GM23338 (cell line): ENCODE data around the gene PTOV1. TPM values are rescaled to one million over a fixed set of nuclear protein-coding genes. Genes with fewer than 3 reads are reported as not detected.

Source experiments
- ATAC-seq: fragments of 200-7000 bp; cut with Tn5 transposase; 3 replicates; pipeline ENCODE4 v1.9.1; 2020
- DNase-seq: peaks from one replicate; pipeline ENCODE4 v3.0.0-alpha.2; 2015; ENCODE audit warnings: low spot score
- H2AFZ ChIP-seq: fragments of 200-600 bp; sonication (generic); 2 replicates; pipeline ENCODE4 v1.8.0; 2016; ENCODE audit warnings: antibody characterized with exemption, mild to moderate bottlenecking, moderate library complexity
- H3F3A ChIP-seq: fragments of 200-600 bp; sonication (generic); replicated peaks from 2 replicates; pipeline ENCODE4 v1.8.0; 2017; ENCODE audit warnings: antibody characterized with exemption, mixed run types, low read depth
- H3K27ac ChIP-seq: fragments of 200-600 bp; sonication (generic); 2 replicates; pipeline ENCODE4 v1.6.1; 2016; ENCODE audit warnings: low read depth
- H3K27me3 ChIP-seq: fragments of 200-600 bp; sonication (generic); 2 replicates; pipeline ENCODE4 v1.8.0; 2016; ENCODE audit warnings: mild to moderate bottlenecking, mixed run types, moderate library complexity; ENCODE audit not compliant: insufficient read depth
- H3K36me3 ChIP-seq: fragments of 200-600 bp; sonication (generic); 2 replicates; pipeline ENCODE4 v1.8.0; 2016; ENCODE audit warnings: mild to moderate bottlenecking; ENCODE audit not compliant: insufficient read depth
- H3K4me1 ChIP-seq: fragments of 200-600 bp; sonication (generic); 2 replicates; pipeline ENCODE4 v1.8.0; 2016; ENCODE audit warnings: mild to moderate bottlenecking, moderate library complexity; ENCODE audit not compliant: insufficient read depth
- H3K4me2 ChIP-seq: fragments of 200-600 bp; sonication (generic); 2 replicates; pipeline ENCODE4 v1.7.1; 2017; ENCODE audit warnings: mixed run types
- H3K4me3 ChIP-seq: fragments of 200-600 bp; sonication (generic); 2 replicates; pipeline ENCODE4 v1.6.1; 2016; ENCODE audit warnings: mixed run types
- H3K79me2 ChIP-seq: fragments of 200-600 bp; sonication (generic); replicated peaks from 2 replicates; pipeline ENCODE4 v1.8.0; 2017; ENCODE audit warnings: mild to moderate bottlenecking; ENCODE audit not compliant: insufficient read depth
- H3K9me2 ChIP-seq: fragments of 200-600 bp; sonication (generic); 2 replicates; pipeline ENCODE4 v1.8.0; 2017; ENCODE audit not compliant: insufficient read depth
- H4K20me1 ChIP-seq: fragments of 200-600 bp; sonication (generic); replicated peaks from 2 replicates; pipeline ENCODE4 v1.8.0; 2017; ENCODE audit warnings: mild to moderate bottlenecking; ENCODE audit not compliant: insufficient read depth
- H3K27ac Mint-ChIP-seq: 2 replicates; pipeline ENCODE4 v1.8.0; 2020; ENCODE audit warnings: inconsistent platforms, mild to moderate bottlenecking, moderate library complexity, mixed read lengths
- H3K27me3 Mint-ChIP-seq: 3 replicates; pipeline ENCODE4 v1.8.0; 2022; ENCODE audit warnings: low read depth, mild to moderate bottlenecking, moderate library complexity, mixed read lengths, inconsistent platforms; ENCODE audit not compliant: insufficient read depth, poor library complexity
- H3K36me3 Mint-ChIP-seq: 3 replicates; pipeline ENCODE4 v1.8.0; 2021; ENCODE audit warnings: low read depth, mild to moderate bottlenecking, inconsistent platforms, moderate library complexity, mixed read lengths
- H3K4me1 Mint-ChIP-seq: 3 replicates; pipeline ENCODE4 v1.8.0; 2020; ENCODE audit warnings: mild to moderate bottlenecking, inconsistent platforms, mixed read lengths
- H3K4me3 Mint-ChIP-seq: 3 replicates; pipeline ENCODE4 v1.8.0; 2021; ENCODE audit warnings: moderate library complexity, mild to moderate bottlenecking, inconsistent platforms, mixed read lengths
- H3K9me3 Mint-ChIP-seq: 3 replicates; pipeline ENCODE4 v1.8.0; 2020; ENCODE audit warnings: moderate library complexity, mild to moderate bottlenecking, inconsistent platforms, mixed read lengths
- EZH2 ChIP-seq: fragments of 200-600 bp; sonication (generic); IDR thresholded peaks from one replicate; pipeline ENCODE4 v1.8.0; 2017; ENCODE audit warnings: antibody characterized with exemption, mild to moderate bottlenecking, low read depth; ENCODE audit not compliant: unreplicated experiment
- EZH2phosphoT487 ChIP-seq: fragments of 200-600 bp; sonication (generic); IDR thresholded peaks from one replicate; pipeline ENCODE4 v1.8.1; 2018; ENCODE audit warnings: antibody characterized with exemption; ENCODE audit not compliant: unreplicated experiment
- JUNB ChIP-seq: IDR thresholded peaks from one replicate; pipeline ENCODE4 v1.6.1; 2016; ENCODE audit warnings: antibody characterized with exemption; ENCODE audit not compliant: unreplicated experiment
- NANOG ChIP-seq: IDR thresholded peaks from 2 replicates; pipeline ENCODE4 v1.6.1; 2016; ENCODE audit warnings: antibody characterized with exemption, borderline replicate concordance
- POLR2AphosphoS5 ChIP-seq: IDR thresholded peaks from 2 replicates; pipeline ENCODE4 v1.6.1; 2016; ENCODE audit warnings: antibody characterized with exemption, low read depth
- STAT1 ChIP-seq: IDR thresholded peaks from one replicate; pipeline ENCODE4 v1.6.1; 2016; ENCODE audit warnings: antibody characterized with exemption; ENCODE audit not compliant: unreplicated experiment
- ZNF462 ChIP-seq: fragments of 250-450 bp; sonication (Bioruptor Pico); IDR thresholded peaks from 2 replicates; pipeline ENCODE4 v1.5.0; 2020; ENCODE audit warnings: mild to moderate bottlenecking, moderate library complexity
- polyA plus RNA-seq: library from polyadenylated mRNA; unstranded; fragments of >200 nt; fragmentation: Nextera tagmentation; extraction: Ambion mirVana; gene quantifications from 2 replicates; pipeline ENCODE4 v1.2.1, GENCODE V29; 2016
- total RNA-seq: library from RNA; depleted of rRNA; stranded (reverse); fragments of >200 nt; shearing (Covaris generic); gene quantifications from 2 replicates; pipeline ENCODE4 v1.2.3, GENCODE V29; 2014
- TF ChIP-seq, protein P1 (sequence below), 2 experiments: fragments of 200-600 bp in 1 of 2; sonication (generic) in 1 of 2; conservative IDR thresholded peaks; 2 replicates each; pipeline versions ENCODE4 v1.5.1 to v1.6.1; 2016 to 2017; ENCODE audit warnings: antibody characterized with exemption in 2 of 2, low read depth in 2 of 2, mild to moderate bottlenecking in 2 of 2, moderate library complexity in 1 of 2
- TF ChIP-seq, protein P2 (sequence below): IDR thresholded peaks from one replicate; pipeline ENCODE4 v1.6.1; 2018; ENCODE audit warnings: antibody characterized with exemption; ENCODE audit not compliant: unreplicated experiment

Gene PTOV1
- total and polyA plus RNA-seq, 2 experiments from 2014 or later, result 188 to 209 TPM

- TF ChIP-seq ZNF462 (CRISPR knock-in tag) (no peak), STAT1 (no peak), EZH2phosphoT487 (no peak), JUNB (no peak)
- TF ChIP-seq, protein P1, sequence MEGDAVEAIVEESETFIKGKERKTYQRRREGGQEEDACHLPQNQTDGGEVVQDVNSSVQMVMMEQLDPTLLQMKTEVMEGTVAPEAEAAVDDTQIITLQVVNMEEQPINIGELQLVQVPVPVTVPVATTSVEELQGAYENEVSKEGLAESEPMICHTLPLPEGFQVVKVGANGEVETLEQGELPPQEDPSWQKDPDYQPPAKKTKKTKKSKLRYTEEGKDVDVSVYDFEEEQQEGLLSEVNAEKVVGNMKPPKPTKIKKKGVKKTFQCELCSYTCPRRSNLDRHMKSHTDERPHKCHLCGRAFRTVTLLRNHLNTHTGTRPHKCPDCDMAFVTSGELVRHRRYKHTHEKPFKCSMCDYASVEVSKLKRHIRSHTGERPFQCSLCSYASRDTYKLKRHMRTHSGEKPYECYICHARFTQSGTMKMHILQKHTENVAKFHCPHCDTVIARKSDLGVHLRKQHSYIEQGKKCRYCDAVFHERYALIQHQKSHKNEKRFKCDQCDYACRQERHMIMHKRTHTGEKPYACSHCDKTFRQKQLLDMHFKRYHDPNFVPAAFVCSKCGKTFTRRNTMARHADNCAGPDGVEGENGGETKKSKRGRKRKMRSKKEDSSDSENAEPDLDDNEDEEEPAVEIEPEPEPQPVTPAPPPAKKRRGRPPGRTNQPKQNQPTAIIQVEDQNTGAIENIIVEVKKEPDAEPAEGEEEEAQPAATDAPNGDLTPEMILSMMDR (conservative IDR thresholded peaks at IDR 0.05; ENCODE audit: low read depth in 2 of 2), result no peak
These were observed 27.7 kb downstream of the PTOV1 start (continued) for GRCh38 chr19:49878744-49879070.

- Mint-ChIP-seq H3K27me3 (peaks cover 18% of the 10 kb centered on the region), H3K27ac (no peak overlapping the region), H3K4me1 (peaks cover 26% of the 10 kb centered on the region), H3K4me3 (no peak overlapping the region), H3K9me3 (peaks cover 3% of the 10 kb centered on the region; the same call in 1 of the 3 replicates), H3K36me3 (peaks cover 62% of the 10 kb centered on the region)
- Histone ChIP-seq H3F3A (peaks cover 12% of the 10 kb centered on the region; the same call in 1 of the 2 replicates), H3K4me1 (peaks cover 16% of the 10 kb centered on the region; the same call in 1 of the 2 replicates), H3K4me3 (peak overlapping the region; percentile 63), H3K36me3 (peaks cover 35% of the 10 kb centered on the region), H3K79me2 (peaks cover 35% of the 10 kb centered on the region), H3K9me2 (no peaks in the 10 kb centered on the region), H2AFZ (no peak overlapping the region), H4K20me1 (peaks cover 8% of the 10 kb centered on the region), H3K4me2 (peak overlapping the region; percentile 92; the same call in 1 of the 2 replicates), H3K27ac (peak overlapping the region; percentile 96), H3K27me3 (no peaks in the 10 kb centered on the region)
- DNase-seq (no peak), ATAC-seq (no peak)
- TF ChIP-seq, protein P2, sequence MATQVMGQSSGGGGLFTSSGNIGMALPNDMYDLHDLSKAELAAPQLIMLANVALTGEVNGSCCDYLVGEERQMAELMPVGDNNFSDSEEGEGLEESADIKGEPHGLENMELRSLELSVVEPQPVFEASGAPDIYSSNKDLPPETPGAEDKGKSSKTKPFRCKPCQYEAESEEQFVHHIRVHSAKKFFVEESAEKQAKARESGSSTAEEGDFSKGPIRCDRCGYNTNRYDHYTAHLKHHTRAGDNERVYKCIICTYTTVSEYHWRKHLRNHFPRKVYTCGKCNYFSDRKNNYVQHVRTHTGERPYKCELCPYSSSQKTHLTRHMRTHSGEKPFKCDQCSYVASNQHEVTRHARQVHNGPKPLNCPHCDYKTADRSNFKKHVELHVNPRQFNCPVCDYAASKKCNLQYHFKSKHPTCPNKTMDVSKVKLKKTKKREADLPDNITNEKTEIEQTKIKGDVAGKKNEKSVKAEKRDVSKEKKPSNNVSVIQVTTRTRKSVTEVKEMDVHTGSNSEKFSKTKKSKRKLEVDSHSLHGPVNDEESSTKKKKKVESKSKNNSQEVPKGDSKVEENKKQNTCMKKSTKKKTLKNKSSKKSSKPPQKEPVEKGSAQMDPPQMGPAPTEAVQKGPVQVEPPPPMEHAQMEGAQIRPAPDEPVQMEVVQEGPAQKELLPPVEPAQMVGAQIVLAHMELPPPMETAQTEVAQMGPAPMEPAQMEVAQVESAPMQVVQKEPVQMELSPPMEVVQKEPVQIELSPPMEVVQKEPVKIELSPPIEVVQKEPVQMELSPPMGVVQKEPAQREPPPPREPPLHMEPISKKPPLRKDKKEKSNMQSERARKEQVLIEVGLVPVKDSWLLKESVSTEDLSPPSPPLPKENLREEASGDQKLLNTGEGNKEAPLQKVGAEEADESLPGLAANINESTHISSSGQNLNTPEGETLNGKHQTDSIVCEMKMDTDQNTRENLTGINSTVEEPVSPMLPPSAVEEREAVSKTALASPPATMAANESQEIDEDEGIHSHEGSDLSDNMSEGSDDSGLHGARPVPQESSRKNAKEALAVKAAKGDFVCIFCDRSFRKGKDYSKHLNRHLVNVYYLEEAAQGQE, result no peak
- TF ChIP-seq EZH2phosphoT487 (no peak), NANOG (no peak), JUNB (no peak), POLR2AphosphoS5 (no peak), EZH2 (no peak)
These were observed 28.4 kb downstream of the PTOV1 start for GRCh38 chr19:49879243-49879963.
